ENCODE measurements around the gene GPRC5D.

Gene GPRC5D

GRCh38 chr12:12979731-12980259, 27.8 kb upstream of the GPRC5D start:
- peak in 7 of 58 donors; percentile 12 to 48 (median 18) for DNase-seq

- no peak for DNase-seq
Observed at GRCh38 chr12:12979126-12979525, 27.2 kb upstream of the GPRC5D start.

GRCh38 chr12:12977231-12977630, 25.3 kb upstream of the GPRC5D start:
- DNase-seq: no peak

- peak in 4 of 58 donors; percentile 5 to 48 (median 8) for DNase-seq
Observed at GRCh38 chr12:12976366-12976765, 24.4 kb upstream of the GPRC5D start.

GRCh38 chr12:12975322-12976077, 23.5 kb upstream of the GPRC5D start:
- DNase-seq: peak in 31 of 58 donors; percentile 9 to 66 (median 33)

- no peak for DNase-seq
Observed at GRCh38 chr12:12974211-12974610, 22.2 kb upstream of the GPRC5D start.

- DNase-seq: no peak
Observed at GRCh38 chr12:12973019-12973418, 21.0 kb upstream of the GPRC5D start.

GRCh38 chr12:12965836-12966235, 13.9 kb upstream of the GPRC5D start:
- DNase-seq: no peak

- DNase-seq: no peak
Observed at GRCh38 chr12:12964255-12964654, 12.3 kb upstream of the GPRC5D start.

GRCh38 chr12:12960639-12961209, 8.8 kb upstream of the GPRC5D start:
- DNase-seq: no peak

GRCh38 chr12:12958886-12959285, 6.9 kb upstream of the GPRC5D start:
- DNase-seq: no peak

- DNase-seq: no peak
Observed at GRCh38 chr12:12954878-12955625, 3.1 kb upstream of the GPRC5D start.

- no peak for DNase-seq
Observed at GRCh38 chr12:12954356-12954755, 2.4 kb upstream of the GPRC5D start.

GRCh38 chr12:12951504-12951903, 466 bp downstream of the GPRC5D start:
- no peak for DNase-seq

GRCh38 chr12:12947902-12948301, 4.1 kb downstream of the GPRC5D start:
- DNase-seq: no peak

GRCh38 chr12:12946686-12947355, 5.1 kb downstream of the GPRC5D start:
- peak in 34 of 58 donors; percentile 8 to 85 (median 38) for DNase-seq

- no peak for DNase-seq
Observed at GRCh38 chr12:12945591-12945990, 6.4 kb downstream of the GPRC5D start.

GRCh38 chr12:12943586-12944260, 8.2 kb downstream of the GPRC5D start:
- DNase-seq: no peak

- DNase-seq: no peak
Observed at GRCh38 chr12:12941450-12942350, 10.3 kb downstream of the GPRC5D start.

GRCh38 chr12:12939888-12940287, 12.1 kb downstream of the GPRC5D start:
- DNase-seq: no peak
